ENCODE data around the gene AHDC1. TPM values are rescaled to one million over a fixed set of nuclear protein-coding genes. Genes with fewer than 3 reads are reported as not detected.

Gene AHDC1
- polyA plus RNA-seq, 1 donor (not counting 4 experiments of a cell fraction or from before 2014, with no cell fraction given), result 4.2 TPM

DNA sequence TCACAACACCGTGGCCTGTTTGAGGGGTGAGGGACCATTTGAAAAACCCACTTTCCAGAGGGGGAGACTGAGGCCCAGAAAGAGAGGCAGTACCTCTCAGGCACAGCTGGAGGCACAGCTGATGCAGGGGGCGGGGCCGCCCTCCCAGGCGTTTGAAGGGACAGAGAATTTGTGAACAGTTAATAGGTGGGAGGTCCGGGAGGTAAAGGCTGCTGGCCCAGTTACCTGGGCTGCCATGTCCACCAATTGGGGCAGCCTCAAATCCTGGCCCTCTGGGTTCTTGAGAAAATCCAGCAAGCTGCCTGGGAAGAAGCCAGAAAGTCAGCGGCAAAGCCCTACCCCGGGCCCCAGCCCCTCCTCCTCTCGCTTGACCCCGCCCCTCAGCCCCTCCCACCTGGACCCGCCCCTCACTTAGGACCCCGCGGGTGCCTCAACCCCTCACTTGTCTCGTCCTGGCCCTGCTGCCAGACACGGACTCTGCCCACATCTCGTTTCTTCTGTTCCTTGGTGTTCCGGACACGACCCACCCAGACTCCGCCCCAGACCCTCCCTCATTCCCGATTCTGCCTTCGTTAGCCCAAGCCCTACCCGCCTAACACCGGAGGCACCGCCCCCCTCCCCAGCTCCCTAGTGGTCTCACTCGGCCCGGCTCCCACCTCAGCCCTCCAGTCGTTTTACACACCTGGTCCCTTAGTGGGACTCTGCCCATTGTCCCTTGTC is 10.8 kb upstream of the AHDC1 start:
- TF ChIP-seq EZH2 (IDR thresholded peaks at IDR 0.05; ENCODE audit: low read length) (no peak), CTCF (optimal IDR thresholded peaks at IDR 0.05 in 1 of 3, IDR thresholded peaks at IDR 0.05 in 1 of 3, conservative IDR thresholded peaks at IDR 0.05 in 1 of 3; ENCODE audit: extremely low read depth in 1 of 3, insufficient read depth in 2 of 3, low read length in 3 of 3) (no peak)
- Histone ChIP-seq H3K27ac (ENCODE audit: control insufficient read depth, insufficient read depth, low read length) (no peak overlapping the region), H3K36me3 (ENCODE audit: control insufficient read depth in 2 of 2, extremely low read depth in 1 of 2, insufficient read depth in 2 of 2, low read length in 2 of 2) (no peaks in the 10 kb centered on the region), H3K9ac (ENCODE audit: control insufficient read depth, extremely low read depth, insufficient read depth, low read length) (no peak overlapping the region), H3K79me2 (ENCODE audit: control insufficient read depth, insufficient read depth, low read length) (no peaks in the 10 kb centered on the region), H3K9me3 (ENCODE audit: control insufficient read depth, low read depth, low read length) (no peaks in the 10 kb centered on the region), H3K4me2 (ENCODE audit: control insufficient read depth, extremely low read depth, insufficient read depth, low read depth, low read length) (no peak overlapping the region), H3K4me3 (ENCODE audit: control insufficient read depth in 2 of 3, extremely low read depth in 1 of 3, insufficient read depth in 2 of 3, low read depth in 1 of 3, low read length in 3 of 3) (no peak overlapping the region), H2AFZ (ENCODE audit: control insufficient read depth, low read length) (no peak overlapping the region), H3K4me1 (ENCODE audit: control insufficient read depth, extremely low read depth, insufficient read depth, low read length) (no peaks in the 10 kb centered on the region), H4K20me1 (ENCODE audit: control insufficient read depth, extremely low read depth, insufficient read depth, low read length) (no peaks in the 10 kb centered on the region), H3K9me1 (ENCODE audit: control insufficient read depth, extremely low read depth, insufficient read depth, low read length) (no peaks in the 10 kb centered on the region), H3K27me3 (ENCODE audit: control insufficient read depth, extremely low read depth, insufficient read depth, low read length) (peaks cover 18% of the 10 kb centered on the region)
- FAIRE-seq (no peak), DNase-seq (ENCODE audit: low read depth, low spot score) (no peak)
- dilution Hi-C loops (cut with MboI; ENCODE audit: extremely low pct_ligation_motif_present, low sequenced_read_pairs), result no loop called here

- Histone ChIP-seq H3K27me3 (ENCODE audit: control insufficient read depth, extremely low read depth, insufficient read depth, low read length) (peaks cover 18% of the 10 kb centered on the region), H3K9ac (ENCODE audit: control insufficient read depth, extremely low read depth, insufficient read depth, low read length) (no peak overlapping the region), H3K27ac (ENCODE audit: control insufficient read depth, insufficient read depth, low read length) (no peak overlapping the region), H3K4me3 (ENCODE audit: control insufficient read depth in 2 of 3, extremely low read depth in 1 of 3, insufficient read depth in 2 of 3, low read depth in 1 of 3, low read length in 3 of 3) (no peak overlapping the region), H3K9me3 (ENCODE audit: control insufficient read depth, low read depth, low read length) (no peaks in the 10 kb centered on the region), H3K36me3 (ENCODE audit: control insufficient read depth in 2 of 2, extremely low read depth in 1 of 2, insufficient read depth in 2 of 2, low read length in 2 of 2) (no peaks in the 10 kb centered on the region), H3K79me2 (ENCODE audit: control insufficient read depth, insufficient read depth, low read length) (no peaks in the 10 kb centered on the region), H4K20me1 (ENCODE audit: control insufficient read depth, extremely low read depth, insufficient read depth, low read length) (no peaks in the 10 kb centered on the region), H3K4me1 (ENCODE audit: control insufficient read depth, extremely low read depth, insufficient read depth, low read length) (no peaks in the 10 kb centered on the region), H2AFZ (ENCODE audit: control insufficient read depth, low read length) (no peak overlapping the region), H3K4me2 (ENCODE audit: control insufficient read depth, extremely low read depth, insufficient read depth, low read depth, low read length) (no peak overlapping the region), H3K9me1 (ENCODE audit: control insufficient read depth, extremely low read depth, insufficient read depth, low read length) (no peaks in the 10 kb centered on the region)
- TF ChIP-seq EZH2 (IDR thresholded peaks at IDR 0.05; ENCODE audit: low read length) (no peak), CTCF (optimal IDR thresholded peaks at IDR 0.05 in 1 of 3, IDR thresholded peaks at IDR 0.05 in 1 of 3, conservative IDR thresholded peaks at IDR 0.05 in 1 of 3; ENCODE audit: extremely low read depth in 1 of 3, insufficient read depth in 2 of 3, low read length in 3 of 3) (no peak)
- dilution Hi-C loops (cut with MboI; ENCODE audit: extremely low pct_ligation_motif_present, low sequenced_read_pairs), result no loop called here
- no peak for FAIRE-seq
- DNase-seq (ENCODE audit: low read depth, low spot score), result no peak
These were observed 10.2 kb upstream of the AHDC1 start for GRCh38 chr1:27614043-27614624.
